A204.1 (cell line): ENCODE results near the gene TMEM79.
"Not testable (repeated sequence)": the region's sequence is repeated elsewhere in the genome, so short reads cannot be mapped to it uniquely, and the experiment has no call there.

Experiments used
- FAIRE-seq: peaks from 2 replicates; lab custom pipeline; 2012; peaks lifted over from hg19 to GRCh38; lab: Jason Lieb, UNC

TMEM79 gene

GRCh38 chr1:156303241-156303640 lies 19.1 kb downstream of the TMEM79 start:
- no peak for FAIRE-seq

GRCh38 chr1:156305215-156305614 lies 21.1 kb downstream of the TMEM79 start:
- FAIRE-seq = no peak

GRCh38 chr1:156308078-156308477 lies 24.0 kb downstream of the TMEM79 start:
- FAIRE-seq = no peak

- no peak for FAIRE-seq
Measured at GRCh38 chr1:156310962-156311361, 26.8 kb downstream of the TMEM79 start.

GRCh38 chr1:156316909-156317308 lies 32.8 kb downstream of the TMEM79 start:
- FAIRE-seq = no peak

GRCh38 chr1:156319664-156320063 lies 35.5 kb downstream of the TMEM79 start:
- FAIRE-seq = peak; percentile 9

- FAIRE-seq = no peak
Measured at GRCh38 chr1:156320560-156320959, 36.4 kb downstream of the TMEM79 start.

- not testable (repeated sequence) for FAIRE-seq
Measured at GRCh38 chr1:156323179-156323578, 39.1 kb downstream of the TMEM79 start.

GRCh38 chr1:156336242-156336641 lies 52.1 kb downstream of the TMEM79 start:
- FAIRE-seq = no peak

- FAIRE-seq = no peak
Measured at GRCh38 chr1:156337052-156337887, 53.1 kb downstream of the TMEM79 start.

- no peak for FAIRE-seq
Measured at GRCh38 chr1:156337888-156338179, 53.7 kb downstream of the TMEM79 start.

- FAIRE-seq = peak; percentile 96
Measured at GRCh38 chr1:156338180-156338976, 54.3 kb downstream of the TMEM79 start, which contains the start of the genes CCT3 and TSACC. Gene CCT3 (minus strand): TSS chr1:156338292. CDS start chr1:156338184, 108 bp downstream. Gene TSACC (plus strand): TSS chr1:156338526. CDS start chr1:156339758, 1,232 bp downstream.
